Inflammatory macrophage (primary cell): Measurements from ENCODE around the gene NCKAP5.
"Not testable (repeated sequence)": the region's sequence is repeated elsewhere in the genome, so short reads cannot be mapped to it uniquely, and the experiment has no call there.

Experiments
- DNase-seq, 2 donors: peaks; one replicate each; pipeline ENCODE4 v3.0.0-alpha.2; 2020 to 2022

The NCKAP5 gene

GRCh38 chr2:132850688-132851087 lies 717.6 kb downstream of the NCKAP5 start:
- no peak for DNase-seq

- DNase-seq = no peak
Observed at GRCh38 chr2:132849118-132849517, 719.1 kb downstream of the NCKAP5 start.

- DNase-seq = no peak
Observed at GRCh38 chr2:132845339-132845738, 722.9 kb downstream of the NCKAP5 start.

GRCh38 chr2:132844585-132844984 lies 723.7 kb downstream of the NCKAP5 start:
- no peak for DNase-seq

- no peak for DNase-seq
Observed at GRCh38 chr2:132837769-132838168, 730.5 kb downstream of the NCKAP5 start.

- no peak for DNase-seq
Observed at GRCh38 chr2:132830321-132830827, 737.9 kb downstream of the NCKAP5 start.

GRCh38 chr2:132825601-132826000 lies 742.7 kb downstream of the NCKAP5 start:
- no peak for DNase-seq

- no peak for DNase-seq
Observed at GRCh38 chr2:132824716-132825115, 743.5 kb downstream of the NCKAP5 start.

- no peak for DNase-seq
Observed at GRCh38 chr2:132816234-132816633, 752.0 kb downstream of the NCKAP5 start.

GRCh38 chr2:132815516-132815915 lies 752.7 kb downstream of the NCKAP5 start:
- DNase-seq = no peak

GRCh38 chr2:132814651-132815050 lies 753.6 kb downstream of the NCKAP5 start:
- DNase-seq = no peak

- no peak for DNase-seq
Observed at GRCh38 chr2:132813422-132813821, 754.8 kb downstream of the NCKAP5 start.

GRCh38 chr2:132811148-132811915 lies 756.9 kb downstream of the NCKAP5 start:
- no peak for DNase-seq

- not testable (repeated sequence) for DNase-seq
Observed at GRCh38 chr2:132809962-132810361, 758.3 kb downstream of the NCKAP5 start.

- peak; percentile 84 to 91 for DNase-seq
Observed at GRCh38 chr2:132804051-132804450, 764.2 kb downstream of the NCKAP5 start.

GRCh38 chr2:132798341-132798740 lies 769.9 kb downstream of the NCKAP5 start:
- no peak for DNase-seq

GRCh38 chr2:132797556-132797955 lies 770.7 kb downstream of the NCKAP5 start:
- peak in 1 of 2 donors; percentile 1 for DNase-seq

- no peak for DNase-seq
Observed at GRCh38 chr2:132797071-132797470, 771.2 kb downstream of the NCKAP5 start.

GRCh38 chr2:132795220-132795619 lies 773.0 kb downstream of the NCKAP5 start:
- no peak for DNase-seq

- no peak for DNase-seq
Observed at GRCh38 chr2:132793532-132793931, 774.7 kb downstream of the NCKAP5 start.

GRCh38 chr2:132790207-132790785 lies 778.0 kb downstream of the NCKAP5 start:
- DNase-seq = no peak

GRCh38 chr2:132789066-132789465 lies 779.2 kb downstream of the NCKAP5 start:
- DNase-seq = no peak

- no peak for DNase-seq
Observed at GRCh38 chr2:132788310-132788838, 779.9 kb downstream of the NCKAP5 start.

- DNase-seq = no peak
Observed at GRCh38 chr2:132783883-132784282, 784.4 kb downstream of the NCKAP5 start.
